ENCODE data around the gene TTC27. TPM values are rescaled to one million over a fixed set of nuclear protein-coding genes. Genes with fewer than 3 reads are reported as not detected.

TTC27 gene
- total RNA-seq, 1 donor from 2014 or later, result 24.1 TPM

GRCh38 chr2:32775954-32776353, 148.1 kb downstream of the TTC27 start:
- Histone ChIP-seq H3K27me3 (ENCODE audit: control insufficient read depth, insufficient read depth, low read length) (no peaks in the 10 kb centered on the region), H3K4me3 (ENCODE audit: low read depth, low read length) (no peak overlapping the region), H3K36me3 (ENCODE audit: control insufficient read depth, insufficient read depth, low read length) (no peaks in the 10 kb centered on the region)
- TF ChIP-seq CTCF (IDR thresholded peaks at IDR 0.05; ENCODE audit: insufficient read depth, low read length, poor library complexity, severe bottlenecking), result no peak
- DNase-seq (ENCODE audit: low read depth), result no peak

GRCh38 chr2:32777714-32778113, 149.9 kb downstream of the TTC27 start:
- H3K27me3 ChIP-seq (ENCODE audit: control insufficient read depth, insufficient read depth, low read length), result no peaks in the 10 kb centered on the region
- no peak for TF ChIP-seq CTCF (IDR thresholded peaks at IDR 0.05; ENCODE audit: insufficient read depth, low read length, poor library complexity, severe bottlenecking)
- H3K4me3 ChIP-seq (ENCODE audit: low read depth, low read length), result no peak overlapping the region
- no peak for DNase-seq (ENCODE audit: low read depth)
- H3K36me3 ChIP-seq (ENCODE audit: control insufficient read depth, insufficient read depth, low read length), result no peaks in the 10 kb centered on the region

- TF ChIP-seq CTCF (IDR thresholded peaks at IDR 0.05; ENCODE audit: insufficient read depth, low read length, poor library complexity, severe bottlenecking), result no peak
- H3K36me3 ChIP-seq (ENCODE audit: control insufficient read depth, insufficient read depth, low read length), result no peaks in the 10 kb centered on the region
- no peak for DNase-seq (ENCODE audit: low read depth)
- no peak overlapping the region for H3K4me3 ChIP-seq (ENCODE audit: low read depth, low read length)
- H3K27me3 ChIP-seq (ENCODE audit: control insufficient read depth, insufficient read depth, low read length), result no peaks in the 10 kb centered on the region
These were observed 153.1 kb downstream of the TTC27 start for GRCh38 chr2:32780961-32781360.

- Histone ChIP-seq H3K27me3 (ENCODE audit: control insufficient read depth, insufficient read depth, low read length) (no peaks in the 10 kb centered on the region), H3K36me3 (ENCODE audit: control insufficient read depth, insufficient read depth, low read length) (no peaks in the 10 kb centered on the region), H3K4me3 (ENCODE audit: low read depth, low read length) (no peak overlapping the region)
- DNase-seq (ENCODE audit: low read depth), result no peak
- no peak for TF ChIP-seq CTCF (IDR thresholded peaks at IDR 0.05; ENCODE audit: insufficient read depth, low read length, poor library complexity, severe bottlenecking)
These were observed 155.6 kb downstream of the TTC27 start for GRCh38 chr2:32783469-32783868.

GRCh38 chr2:32783933-32784332, 156.1 kb downstream of the TTC27 start:
- TF ChIP-seq CTCF (IDR thresholded peaks at IDR 0.05; ENCODE audit: insufficient read depth, low read length, poor library complexity, severe bottlenecking), result no peak
- Histone ChIP-seq H3K27me3 (ENCODE audit: control insufficient read depth, insufficient read depth, low read length) (no peaks in the 10 kb centered on the region), H3K4me3 (ENCODE audit: low read depth, low read length) (no peak overlapping the region), H3K36me3 (ENCODE audit: control insufficient read depth, insufficient read depth, low read length) (no peaks in the 10 kb centered on the region)
- DNase-seq (ENCODE audit: low read depth), result no peak

GRCh38 chr2:32787207-32787606, 159.4 kb downstream of the TTC27 start:
- no peak for DNase-seq (ENCODE audit: low read depth)
- no peaks in the 10 kb centered on the region for H3K27me3 ChIP-seq (ENCODE audit: control insufficient read depth, insufficient read depth, low read length)

More at GRCh38 chr2:32787207-32787606, 159.4 kb downstream of the TTC27 start:
- Histone ChIP-seq H3K4me3 (ENCODE audit: low read depth, low read length) (no peak overlapping the region), H3K36me3 (ENCODE audit: control insufficient read depth, insufficient read depth, low read length) (no peaks in the 10 kb centered on the region)
- no peak for TF ChIP-seq CTCF (IDR thresholded peaks at IDR 0.05; ENCODE audit: insufficient read depth, low read length, poor library complexity, severe bottlenecking)

Data from kidney epithelial cell (primary cell).